ENCODE data around the gene CDH23. TPM values are rescaled to one million over a fixed set of nuclear protein-coding genes. Genes with fewer than 3 reads are reported as not detected.

Gene CDH23
- total RNA-seq, 1 experiment from 2014 or later = 0.40 TPM

GRCh38 chr10:71754562-71754961, 357.8 kb downstream of the CDH23 start:
- no peak for DNase-seq (ENCODE audit: low read depth)

DNA sequence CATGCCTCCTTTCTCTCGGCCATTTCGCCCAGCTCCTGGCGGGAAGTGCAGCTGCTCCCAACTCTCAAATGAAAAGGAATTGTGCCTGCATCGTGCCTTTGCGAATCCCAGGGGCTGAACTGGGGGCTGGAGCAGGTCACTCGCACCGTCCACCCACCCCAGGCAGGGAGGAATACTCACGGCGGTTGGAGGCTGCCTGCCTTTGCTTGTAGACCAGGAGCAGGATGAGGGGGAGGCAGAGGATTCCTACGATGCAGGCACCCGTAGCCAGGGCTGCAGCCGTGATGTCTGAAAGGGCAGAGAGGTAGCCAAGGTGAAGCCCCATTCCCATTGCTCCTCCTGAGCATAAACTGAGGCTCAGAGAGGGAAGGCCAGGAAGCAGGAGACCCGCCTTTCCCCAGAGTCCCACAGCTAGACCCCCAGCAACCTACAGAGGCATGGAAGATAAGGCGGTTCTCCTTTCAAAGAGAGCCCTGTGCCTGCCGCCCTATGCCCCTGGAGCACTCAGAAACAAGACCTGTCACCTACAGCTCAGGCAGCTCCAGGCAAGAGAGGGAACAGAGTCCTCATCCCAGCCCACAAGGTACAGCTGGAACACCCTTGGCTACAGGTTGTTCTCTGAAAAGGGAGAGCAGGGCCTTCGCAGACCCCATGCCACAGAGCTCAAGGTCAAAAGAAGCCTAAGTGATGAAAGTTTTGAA, 358.6 kb downstream of the CDH23 start:
- no peak for DNase-seq (ENCODE audit: low read depth)

DNA sequence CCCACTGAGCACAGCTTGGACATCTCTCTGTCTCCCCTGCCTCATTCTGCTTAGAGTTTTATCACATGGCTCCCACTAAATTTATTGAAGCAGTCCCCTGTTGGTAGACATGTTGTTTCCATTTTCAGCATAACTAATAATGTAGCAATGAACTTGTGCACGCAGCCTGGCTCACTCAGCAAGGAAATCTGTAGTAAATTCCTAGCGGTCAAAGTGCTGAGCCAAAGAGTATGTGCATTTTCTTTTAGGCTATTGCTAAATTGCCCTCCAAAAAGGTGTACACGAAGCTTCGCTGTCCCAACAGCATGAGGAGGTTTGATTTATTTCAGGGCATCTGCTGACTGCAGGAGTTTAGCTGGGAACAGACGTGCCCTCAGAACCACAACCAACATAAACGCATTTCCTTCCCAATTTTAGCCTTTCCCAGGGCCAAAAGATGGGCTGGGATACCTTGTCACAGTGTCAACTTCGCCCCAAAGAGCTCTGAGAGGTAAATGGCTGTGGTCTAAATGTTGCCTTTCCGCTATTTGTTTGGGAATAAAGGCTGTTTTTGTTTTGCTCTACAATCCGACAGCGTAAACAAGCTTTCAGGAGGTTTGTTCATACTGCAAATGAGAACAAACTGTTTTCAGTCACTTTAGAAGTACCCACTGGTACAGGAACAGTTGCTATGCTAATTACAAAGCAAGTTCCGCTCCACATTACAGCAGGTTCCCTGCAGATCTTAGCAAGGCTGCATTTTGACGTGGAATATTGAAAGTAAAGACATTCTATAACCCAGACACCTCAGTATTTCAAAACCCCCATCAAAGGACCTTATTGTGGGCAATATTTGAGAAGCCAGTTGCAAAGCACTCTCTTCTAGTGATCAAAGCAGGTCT, 359.8 kb downstream of the CDH23 start:
- no peak for DNase-seq (ENCODE audit: low read depth)

GRCh38 chr10:71757399-71757922, 360.7 kb downstream of the CDH23 start:
- no peak for DNase-seq (ENCODE audit: low read depth)

DNA sequence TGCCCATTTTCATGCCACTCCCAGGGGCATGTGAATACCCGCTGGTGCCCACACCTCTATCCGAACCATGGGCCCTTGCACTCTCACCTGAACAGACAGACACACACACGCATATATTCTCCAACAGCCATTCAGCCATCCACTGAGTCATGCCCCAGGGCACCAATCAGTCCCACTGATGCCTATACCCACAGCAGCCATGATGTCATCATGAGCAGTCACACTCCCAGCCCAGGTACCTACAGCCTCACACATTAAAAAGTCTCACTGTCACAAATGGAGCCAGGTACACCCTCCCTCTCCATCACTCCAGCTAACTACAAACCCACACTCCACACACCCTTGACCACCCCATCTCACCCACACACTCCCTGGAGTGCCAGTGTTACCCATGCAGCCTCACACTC, 364.4 kb downstream of the CDH23 start:
- no peak for DNase-seq (ENCODE audit: low read depth)

- no peak for DNase-seq (ENCODE audit: low read depth)
Observed at GRCh38 chr10:71761541-71762113, 364.9 kb downstream of the CDH23 start.

DNA sequence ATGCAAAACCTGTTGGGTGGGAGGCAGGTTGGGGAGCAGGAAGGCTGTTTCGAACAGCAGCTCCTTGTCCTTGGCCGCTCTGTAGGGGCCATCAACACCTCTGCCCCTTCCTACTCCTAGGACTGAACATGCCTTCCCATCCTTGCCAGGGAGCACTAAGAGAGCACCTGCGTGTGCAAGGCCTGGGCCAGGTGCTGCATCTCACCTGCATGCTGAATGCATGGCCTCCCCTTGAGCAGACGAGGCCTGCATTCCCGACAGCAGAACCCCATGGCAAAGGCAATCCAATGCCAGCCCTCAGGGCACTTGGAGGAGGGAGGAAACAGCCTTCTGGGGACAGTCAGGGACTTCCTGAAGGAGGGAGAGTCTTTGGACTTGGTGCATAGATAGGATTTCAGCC, 365.6 kb downstream of the CDH23 start:
- DNase-seq (ENCODE audit: low read depth) = no peak

GRCh38 chr10:71763352-71764127, 366.8 kb downstream of the CDH23 start:
- no peak for DNase-seq (ENCODE audit: low read depth)

- DNase-seq (ENCODE audit: low read depth) = no peak
Observed at GRCh38 chr10:71765176-71765904, 368.6 kb downstream of the CDH23 start.

GRCh38 chr10:71765906-71766716, 369.4 kb downstream of the CDH23 start:
- DNase-seq (ENCODE audit: low read depth) = no peak

DNA sequence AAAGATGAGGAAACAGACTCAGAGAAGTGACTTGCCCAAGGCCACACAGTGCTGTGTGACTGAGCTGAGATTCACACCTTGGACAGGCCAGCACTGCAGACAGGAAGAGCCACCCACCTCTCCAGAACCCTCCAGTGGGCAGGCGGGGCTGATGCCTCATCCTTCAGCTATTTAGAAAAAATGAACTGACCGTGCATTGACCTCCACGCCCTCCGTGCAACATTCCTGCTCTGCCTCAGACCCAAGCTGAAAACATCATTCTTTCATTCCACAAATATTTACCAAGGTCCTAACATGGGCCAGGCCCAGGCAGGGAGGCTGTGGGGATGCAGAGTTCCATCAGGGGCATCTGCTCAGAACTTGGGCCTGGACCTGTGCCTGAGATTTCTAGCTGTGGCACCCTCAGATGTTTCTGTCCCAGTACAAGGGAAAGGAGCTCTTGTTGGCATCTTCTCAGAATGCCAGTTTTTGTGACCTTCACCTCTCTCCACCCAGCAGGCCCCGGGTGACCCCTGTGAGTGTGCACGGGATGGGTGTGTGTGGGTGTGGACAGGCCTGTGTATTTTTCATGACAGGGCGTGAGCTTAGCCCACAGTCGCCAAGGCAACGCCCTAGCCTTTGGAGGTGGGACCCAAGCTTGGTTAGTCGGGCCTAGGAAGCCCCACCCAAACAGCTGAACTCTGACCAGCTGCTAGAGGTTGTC, 370.1 kb downstream of the CDH23 start:
- peak; percentile 87 for DNase-seq (ENCODE audit: low read depth)

GRCh38 chr10:71767420-71768035, 370.8 kb downstream of the CDH23 start:
- no peak for DNase-seq (ENCODE audit: low read depth)

DNA sequence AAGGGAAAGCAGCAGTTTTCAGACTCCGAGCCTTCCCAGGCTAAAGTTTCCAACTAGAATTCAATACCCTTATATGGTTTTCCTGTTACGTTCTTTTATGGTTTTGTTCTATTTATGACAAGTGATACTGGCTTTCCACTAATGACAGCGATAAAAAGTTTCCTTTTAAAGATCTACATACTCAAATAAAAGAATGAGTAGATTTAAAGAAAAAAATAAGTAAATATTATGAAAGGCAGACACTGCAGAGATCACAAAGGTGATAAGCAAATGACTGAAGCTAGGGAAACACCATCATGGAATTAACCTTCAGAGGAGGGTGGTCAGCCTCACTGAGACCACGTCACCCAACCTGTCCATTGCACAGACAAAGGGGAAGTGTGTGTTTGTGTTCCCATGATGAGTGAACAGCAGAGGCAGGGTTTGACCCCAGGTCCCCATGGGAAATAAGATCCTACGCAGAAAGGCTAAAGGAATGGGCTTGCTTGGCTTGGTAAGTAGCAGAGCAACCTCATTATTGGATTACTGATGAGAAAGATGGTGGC, 372.6 kb downstream of the CDH23 start:
- DNase-seq (ENCODE audit: low read depth) = peak; percentile 34

GRCh38 chr10:71770255-71770654, 373.5 kb downstream of the CDH23 start:
- DNase-seq (ENCODE audit: low read depth) = no peak

GRCh38 chr10:71770789-71771188, 374.1 kb downstream of the CDH23 start:
- DNase-seq (ENCODE audit: low read depth) = no peak

- DNase-seq (ENCODE audit: low read depth) = no peak
Observed at GRCh38 chr10:71771204-71771603, 374.5 kb downstream of the CDH23 start.

DNA sequence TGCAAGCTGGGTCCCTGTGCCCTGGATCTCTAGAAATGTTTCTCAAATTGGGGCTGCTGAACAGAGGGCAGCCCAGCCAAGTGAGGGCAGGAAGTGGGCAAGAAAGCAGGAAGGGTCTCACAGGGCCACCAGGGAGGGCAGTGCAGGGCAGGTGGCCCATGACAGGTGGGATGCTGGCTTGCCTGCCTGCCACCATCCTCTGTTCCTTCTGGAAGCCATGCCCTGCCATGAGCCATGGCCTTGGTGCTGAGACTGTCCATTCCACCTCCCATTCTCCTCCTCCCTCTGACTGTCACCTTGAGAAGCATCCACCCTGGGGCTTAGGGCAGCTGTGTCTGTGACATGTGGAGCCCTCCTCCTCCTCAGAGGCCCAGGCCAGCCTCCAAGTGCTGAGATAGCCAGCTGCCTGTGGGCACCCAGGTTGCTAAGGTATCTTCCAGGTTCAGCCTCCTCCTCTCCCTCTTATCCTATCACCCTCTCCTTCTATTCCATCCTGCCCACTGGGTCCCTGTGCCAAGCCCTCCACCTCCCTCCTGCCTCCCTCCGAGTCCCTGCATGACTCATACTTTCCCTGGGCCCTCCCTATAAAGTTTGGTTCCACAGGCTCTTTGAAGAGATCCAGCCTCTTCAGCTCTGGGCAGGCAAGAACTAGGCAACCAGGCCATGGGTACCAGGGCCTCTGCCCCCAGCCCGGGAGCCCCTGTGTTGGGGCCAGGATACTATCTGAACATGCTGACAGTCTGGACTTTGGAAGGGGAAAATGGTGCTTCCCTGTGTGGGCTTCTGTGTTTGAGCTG, 375.3 kb downstream of the CDH23 start:
- peak; percentile 67 for DNase-seq (ENCODE audit: low read depth)

DNA sequence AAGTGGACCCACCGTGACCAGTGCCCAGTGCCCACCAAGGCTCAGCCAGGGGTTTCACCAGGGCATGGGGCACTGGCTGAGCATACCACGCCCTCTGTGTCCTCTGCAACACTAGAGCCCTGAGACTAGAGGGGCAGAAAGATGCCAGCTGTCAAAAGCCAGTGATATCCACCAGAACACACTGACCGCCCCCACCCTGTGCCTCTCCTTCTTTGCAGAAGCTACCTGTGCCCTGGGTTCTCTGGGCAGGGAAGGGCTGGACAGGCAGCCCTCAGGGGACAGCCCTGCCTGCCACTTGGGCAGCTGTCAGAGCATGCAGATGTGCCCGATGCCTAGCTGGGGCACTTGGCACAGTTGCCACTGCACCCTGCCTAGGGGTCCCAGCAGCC, 376.1 kb downstream of the CDH23 start:
- DNase-seq (ENCODE audit: low read depth) = no peak
